Activated CD4-positive, alpha-beta T cell treated with anti-CD3 and anti-CD28 coated beads, Interleukin-2, amount 50 U/mL, for 24 hours (primary cell): ENCODE data around the gene SRGAP3.

ENCODE experiments used
- DNase-seq, 2 donors: peaks; one replicate each; pipeline ENCODE4 v3.0.0-alpha.2; 2020; ENCODE audit warnings: low read depth in 1 of 2, low spot score in 1 of 2

SRGAP3 gene

GRCh38 chr3:9180764-9181117 is 68.7 kb downstream of the SRGAP3 start:
- no peak for DNase-seq

- no peak for DNase-seq
Observed at GRCh38 chr3:9179826-9180763, 69.4 kb downstream of the SRGAP3 start.

GRCh38 chr3:9178697-9179096 is 70.7 kb downstream of the SRGAP3 start:
- DNase-seq, result no peak

GRCh38 chr3:9175421-9175820 is 74.0 kb downstream of the SRGAP3 start:
- no peak for DNase-seq

- no peak for DNase-seq
Observed at GRCh38 chr3:9173445-9173844, 76.0 kb downstream of the SRGAP3 start.

- no peak for DNase-seq
Observed at GRCh38 chr3:9172851-9173321, 76.6 kb downstream of the SRGAP3 start.

GRCh38 chr3:9170851-9171160 is 78.6 kb downstream of the SRGAP3 start:
- DNase-seq, result no peak

- peak in 1 of 2 donors; percentile 27 for DNase-seq
Observed at GRCh38 chr3:9169956-9170850, 79.2 kb downstream of the SRGAP3 start.

GRCh38 chr3:9169326-9169725 is 80.1 kb downstream of the SRGAP3 start:
- no peak for DNase-seq

- peak in 1 of 2 donors; percentile 60 for DNase-seq
Observed at GRCh38 chr3:9168241-9168741, 81.2 kb downstream of the SRGAP3 start.

GRCh38 chr3:9167222-9167621 is 82.2 kb downstream of the SRGAP3 start:
- no peak for DNase-seq

- no peak for DNase-seq
Observed at GRCh38 chr3:9165421-9165820, 84.0 kb downstream of the SRGAP3 start.

- DNase-seq, result no peak
Observed at GRCh38 chr3:9163289-9163688, 86.2 kb downstream of the SRGAP3 start.

- DNase-seq, result no peak
Observed at GRCh38 chr3:9161811-9162210, 87.6 kb downstream of the SRGAP3 start.

GRCh38 chr3:9161298-9161697 is 88.1 kb downstream of the SRGAP3 start:
- no peak for DNase-seq

GRCh38 chr3:9158865-9159630 is 90.4 kb downstream of the SRGAP3 start:
- no peak for DNase-seq

- DNase-seq, result no peak
Observed at GRCh38 chr3:9157651-9158362, 91.6 kb downstream of the SRGAP3 start.

GRCh38 chr3:9156604-9157003 is 92.8 kb downstream of the SRGAP3 start:
- no peak for DNase-seq

- DNase-seq, result no peak
Observed at GRCh38 chr3:9155028-9155427, 94.4 kb downstream of the SRGAP3 start.

GRCh38 chr3:9153904-9154619 is 95.4 kb downstream of the SRGAP3 start:
- DNase-seq, result no peak
